ENCODE results near the gene CDT1.

The CDT1 gene

GRCh38 chr16:88815901-88816589 is 12.5 kb downstream of the CDT1 start:
- peak; percentile 85 for TF ChIP-seq CTCF (IDR thresholded peaks at IDR 0.05)

DNA sequence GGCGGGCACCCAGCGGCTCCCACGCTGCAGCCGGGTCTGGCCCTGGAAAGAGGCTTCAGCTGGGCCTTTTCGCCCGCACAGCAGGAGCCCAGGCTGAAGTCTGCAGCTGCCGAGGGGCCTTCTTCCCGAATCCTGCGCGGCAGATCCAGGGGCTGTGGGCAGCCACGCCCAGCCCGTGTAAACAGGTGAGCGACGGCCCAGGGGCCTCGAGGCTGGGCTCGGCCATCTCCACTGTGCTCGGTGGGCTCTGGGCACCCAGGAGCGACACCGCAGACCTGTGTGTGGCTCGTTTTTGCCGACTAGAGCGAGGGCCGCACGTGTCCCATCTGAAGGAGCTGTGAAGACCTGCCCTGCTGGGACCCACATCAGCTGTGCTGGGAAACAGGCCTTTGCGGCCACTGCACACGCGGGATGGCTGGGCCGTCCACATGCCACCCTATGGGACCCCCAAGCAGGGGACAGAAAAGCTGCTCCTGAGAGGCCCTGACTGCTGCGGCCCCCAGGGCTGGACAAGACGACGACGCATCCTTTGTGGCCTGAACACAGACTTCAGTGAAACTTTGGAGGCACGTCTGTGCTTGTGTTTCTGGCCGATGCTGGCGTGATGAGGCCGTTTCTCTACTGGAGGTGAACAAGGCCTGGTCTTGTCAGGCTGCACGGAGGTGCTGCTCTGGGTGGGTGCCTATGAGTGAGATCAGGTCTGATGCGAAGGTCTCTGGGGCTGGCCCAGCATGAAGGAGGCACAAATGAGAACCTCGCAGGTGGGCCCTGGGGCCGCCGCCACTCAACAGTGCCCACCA is 13.3 kb downstream of the CDT1 start:
- TF ChIP-seq CTCF (IDR thresholded peaks at IDR 0.05) = no peak

- no peak for TF ChIP-seq CTCF (IDR thresholded peaks at IDR 0.05)
Measured at GRCh38 chr16:88817785-88818574, 14.4 kb downstream of the CDT1 start.

- no peak for TF ChIP-seq CTCF (IDR thresholded peaks at IDR 0.05)
Measured at GRCh38 chr16:88818575-88818874, 14.9 kb downstream of the CDT1 start.

GRCh38 chr16:88819126-88819525 is 15.5 kb downstream of the CDT1 start:
- TF ChIP-seq CTCF (IDR thresholded peaks at IDR 0.05) = no peak

DNA sequence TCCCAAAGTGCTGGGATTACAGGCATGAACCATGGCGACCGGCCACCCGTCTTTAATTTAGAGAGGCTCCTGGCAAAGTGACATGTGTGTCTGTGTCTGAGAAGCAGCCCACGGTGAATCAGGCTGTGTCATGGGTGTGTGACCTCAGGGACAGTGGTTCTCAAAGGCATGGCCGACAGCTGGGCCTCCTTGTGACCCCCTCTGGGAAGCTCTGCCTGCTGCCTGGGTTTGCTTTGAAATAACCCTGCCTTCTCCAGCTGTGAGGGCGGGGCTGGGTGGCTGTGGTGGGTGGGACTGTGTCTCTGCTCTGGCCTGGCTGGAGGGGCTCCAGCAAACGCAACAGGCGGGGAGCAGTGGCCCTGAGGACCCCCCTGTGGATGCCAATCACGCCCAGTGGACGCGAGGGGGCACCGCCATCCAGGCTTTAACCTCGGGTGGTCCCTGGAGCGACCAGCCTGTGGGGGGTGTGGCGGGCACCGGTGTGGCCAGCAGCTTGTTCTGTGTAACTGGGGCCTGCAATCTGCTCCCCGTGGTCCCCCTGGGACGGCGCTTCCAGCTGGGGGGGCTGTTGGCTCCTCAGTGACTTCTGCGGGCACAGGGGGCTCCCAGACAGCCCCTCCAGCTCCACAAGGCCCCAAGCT is 16.9 kb downstream of the CDT1 start:
- no peak for TF ChIP-seq CTCF (IDR thresholded peaks at IDR 0.05)

DNA sequence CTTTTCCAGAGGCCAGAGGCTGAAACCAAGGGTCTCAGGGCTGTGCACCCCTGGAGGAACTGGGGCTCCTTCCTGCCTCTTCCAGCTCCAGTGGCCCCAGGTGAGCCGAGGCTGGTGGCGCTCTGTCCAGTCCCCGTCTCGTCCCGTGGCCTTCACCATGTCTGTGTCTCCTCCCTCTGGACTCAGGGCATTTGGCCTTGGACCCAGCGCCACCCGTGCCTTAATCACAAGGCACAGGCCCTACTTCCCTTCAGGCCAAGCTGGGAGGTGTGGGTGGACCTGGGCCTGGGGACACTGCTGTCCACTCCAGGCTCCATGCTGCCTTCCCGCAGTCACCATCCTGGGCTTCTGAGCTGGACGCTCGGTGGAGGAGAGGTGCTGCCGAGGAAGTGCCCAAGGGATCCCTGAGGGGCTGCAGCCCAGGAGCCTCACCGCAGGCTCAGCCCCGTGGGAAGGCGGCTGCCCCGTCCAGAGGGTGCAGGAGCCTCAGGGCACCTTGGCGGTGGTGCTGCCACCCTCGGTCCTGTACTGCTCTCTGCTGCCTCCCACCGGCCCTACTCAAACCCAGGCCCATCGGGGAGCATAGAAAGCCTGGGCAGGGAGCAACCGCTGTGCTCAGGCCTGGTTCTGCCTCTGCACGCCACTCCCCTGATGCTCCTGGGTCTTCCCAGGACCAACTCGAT is 17.7 kb downstream of the CDT1 start:
- TF ChIP-seq CTCF (IDR thresholded peaks at IDR 0.05) = no peak; the same call in 1 of the 2 replicates
